GM10266 (cell line): ENCODE data around the gene PHTF2.
"Not testable (repeated sequence)": the region's sequence is repeated elsewhere in the genome, so short reads cannot be mapped to it uniquely, and the experiment has no call there.

ENCODE experiments used
- DNase-seq: peaks from one replicate; pipeline ENCODE4 v3.0.0; 2012; ENCODE audit errors: extremely low spot score
- CTCF ChIP-seq: IDR thresholded peaks from 2 replicates; pipeline ENCODE4 v1.5.1; 2012; ENCODE audit warnings: mild to moderate bottlenecking, low read depth; ENCODE audit not compliant: control insufficient read depth, insufficient read depth; ENCODE audit errors: missing control alignments

The PHTF2 gene

GRCh38 chr7:77985232-77985973 lies 186.8 kb downstream of the PHTF2 start:
- TF ChIP-seq CTCF, result no peak
- no peak for DNase-seq

GRCh38 chr7:77985974-77986339 lies 187.4 kb downstream of the PHTF2 start:
- TF ChIP-seq CTCF, result no peak
- DNase-seq, result no peak

- TF ChIP-seq CTCF, result peak; percentile 26
- DNase-seq, result no peak
These were observed 191.5 kb downstream of the PHTF2 start for GRCh38 chr7:77989981-77990566.

GRCh38 chr7:77991656-77992055 lies 193.1 kb downstream of the PHTF2 start:
- TF ChIP-seq CTCF, result no peak

GRCh38 chr7:77993838-77994237 lies 195.3 kb downstream of the PHTF2 start:
- TF ChIP-seq CTCF, result no peak
- no peak for DNase-seq

More at GRCh38 chr7:77991656-77992055, 193.1 kb downstream of the PHTF2 start:
- DNase-seq, result no peak

GRCh38 chr7:77995717-77996116 lies 197.1 kb downstream of the PHTF2 start:
- no peak for TF ChIP-seq CTCF
- no peak for DNase-seq

- DNase-seq, result not testable (repeated sequence)
These were observed 200.6 kb downstream of the PHTF2 start for GRCh38 chr7:77999168-77999567.
